HepG2 (cell line): ENCODE data around the gene MGAT1. TPM values are rescaled to one million over a fixed set of nuclear protein-coding genes. Genes with fewer than 3 reads are reported as not detected.

Source experiments
- BCL3 ChIP-seq: sonication (generic); formaldehyde crosslinking; IDR thresholded peaks from 2 replicates; pipeline ENCODE4 v1.5.1; 2020; ENCODE audit warnings: mild to moderate bottlenecking, missing genetic modification reagents, moderate library complexity
- CENPT ChIP-seq: sonication (generic); formaldehyde crosslinking; IDR thresholded peaks from 2 replicates; pipeline ENCODE4 v1.8.0; 2022; ENCODE audit warnings: low read depth, mild to moderate bottlenecking, moderate library complexity, missing genetic modification reagents
- EED ChIP-seq: sonication (generic); formaldehyde crosslinking; IDR thresholded peaks from 2 replicates; pipeline ENCODE4 v1.5.0; 2020; ENCODE audit warnings: mild to moderate bottlenecking, missing genetic modification reagents
- GMEB1 ChIP-seq: sonication (generic); formaldehyde crosslinking; IDR thresholded peaks from 2 replicates; pipeline ENCODE4 v1.5.1; 2020; ENCODE audit warnings: missing genetic modification reagents, mild to moderate bottlenecking, borderline replicate concordance
- HMGA1 ChIP-seq: sonication (generic); formaldehyde crosslinking; conservative IDR thresholded peaks from 2 replicates; pipeline ENCODE4 v1.4.0; 2020; ENCODE audit warnings: missing genetic modification reagents
- HNRNPK ChIP-seq: fragments of 200-400 bp; formaldehyde crosslinking; IDR thresholded peaks from 2 replicates; pipeline ENCODE4 v1.6.1; 2018; ENCODE audit warnings: low read length, low read depth, moderate library complexity, mild to moderate bottlenecking; ENCODE audit not compliant: poor library complexity, severe bottlenecking
- KDM2A ChIP-seq: sonication (generic); formaldehyde crosslinking; IDR thresholded peaks from 2 replicates; pipeline ENCODE4 v1.4.0; 2020; ENCODE audit warnings: low read depth, missing genetic modification reagents, borderline replicate concordance
- LCORL ChIP-seq, 2 experiments: fragments of 450-650 bp in 1 of 2; sonication (generic) in 1 of 2; formaldehyde crosslinking in 1 of 2; IDR thresholded peaks; 2 replicates each; pipeline versions ENCODE4 v1.5.0 to v1.6.1; 2017 to 2020; ENCODE audit warnings: antibody characterized with exemption in 1 of 2, missing genetic modification reagents in 1 of 2
- MXD4 ChIP-seq: IDR thresholded peaks from 2 replicates; pipeline ENCODE4 v1.6.1; 2016; ENCODE audit warnings: mild to moderate bottlenecking, missing biosample characterization, missing genetic modification reagents
- NFE2L1 ChIP-seq: sonication (generic); formaldehyde crosslinking; IDR thresholded peaks from 2 replicates; pipeline ENCODE4 v1.4.0; 2020; ENCODE audit warnings: missing genetic modification reagents, mild to moderate bottlenecking, borderline replicate concordance
- NR2C2 ChIP-seq: sonication (generic); formaldehyde crosslinking; IDR thresholded peaks from 2 replicates; pipeline ENCODE4 v1.4.0; 2020; ENCODE audit warnings: missing genetic modification reagents, mild to moderate bottlenecking, moderate library complexity, borderline replicate concordance
- SALL1 ChIP-seq: sonication (generic); formaldehyde crosslinking; IDR thresholded peaks from 2 replicates; pipeline ENCODE4 v1.8.0; 2022; ENCODE audit warnings: mild to moderate bottlenecking, missing genetic modification reagents
- SAP130 ChIP-seq: IDR thresholded peaks from 2 replicates; pipeline ENCODE4 v1.6.1; 2016; ENCODE audit warnings: low read depth
- STAG1 ChIP-seq: sonication (generic); formaldehyde crosslinking; IDR thresholded peaks from 2 replicates; pipeline ENCODE4 v1.4.0; 2020; ENCODE audit warnings: missing genetic modification reagents
- THAP7 ChIP-seq: sonication (generic); formaldehyde crosslinking; IDR thresholded peaks from 2 replicates; pipeline ENCODE4 v1.8.1; 2023; ENCODE audit warnings: mild to moderate bottlenecking, missing genetic modification reagents
- ZFX ChIP-seq: sonication (generic); formaldehyde crosslinking; IDR thresholded peaks from 2 replicates; pipeline ENCODE4 v1.4.0; 2020; ENCODE audit warnings: mild to moderate bottlenecking, low read depth, missing genetic modification reagents, moderate library complexity
- ZNF232 ChIP-seq: sonication (generic); formaldehyde crosslinking; IDR thresholded peaks from 2 replicates; pipeline ENCODE4 v1.4.0; 2020; ENCODE audit warnings: missing genetic modification reagents, borderline replicate concordance
- ZNF510 ChIP-seq: sonication (generic); formaldehyde crosslinking; IDR thresholded peaks from 2 replicates; pipeline ENCODE4 v1.4.0; 2020; ENCODE audit warnings: low read depth, mild to moderate bottlenecking, missing genetic modification reagents
- ZNF557 ChIP-seq: sonication (generic); formaldehyde crosslinking; IDR thresholded peaks from 2 replicates; pipeline ENCODE4 v1.4.0; 2020; ENCODE audit warnings: missing genetic modification reagents
- ZNF615 ChIP-seq: sonication (generic); formaldehyde crosslinking; IDR thresholded peaks from 2 replicates; pipeline ENCODE4 v1.5.0; 2020; ENCODE audit warnings: mild to moderate bottlenecking, missing genetic modification reagents, borderline replicate concordance
- ZNF710 ChIP-seq: sonication (generic); formaldehyde crosslinking; IDR thresholded peaks from 2 replicates; pipeline ENCODE4 v1.5.0; 2020; ENCODE audit warnings: mild to moderate bottlenecking, missing genetic modification reagents, borderline replicate concordance
- ZNF776 ChIP-seq: sonication (generic); formaldehyde crosslinking; IDR thresholded peaks from 2 replicates; pipeline ENCODE4 v1.4.0; 2020; ENCODE audit warnings: mild to moderate bottlenecking, missing genetic modification reagents
- polyA plus RNA-seq, 8 experiments: library from polyadenylated mRNA; depleted of rRNA in 3 of 8; stranded (reverse) in 7 of 8; unstranded in 1 of 8; fragments of >200 nt; fragmentation: Illumina TruSeq in 4 of 8; extraction: Trizol in 4 of 8; gene quantifications; 2 replicates each; pipeline versions ENCODE4 v1.2.1 to v1.2.3, GENCODE V29; 2011 to 2016; ENCODE audit warnings: low read depth in 4 of 8, missing spikeins in 1 of 8, mixed read lengths in 1 of 8; ENCODE audit not compliant: insufficient read depth in 1 of 8
- total RNA-seq, 5 experiments: library from RNA; depleted of rRNA; stranded (reverse); fragments of >200 nt; fragmentation: Illumina TruSeq; extraction: Trizol; gene quantifications; 2 replicates each; pipeline ENCODE4 v1.2.3, GENCODE V29; 2016; ENCODE audit warnings: low read depth in 1 of 5

MGAT1 gene
- total and polyA plus RNA-seq, 2 of the 13 experiments (the other 11 are each of a cell fraction or from before 2014, with no cell fraction given), result 50.1 to 55.3 TPM

- TF ChIP-seq GMEB1 (CRISPR knock-in tag) (peak; percentile 59), BCL3 (CRISPR knock-in tag) (peak; percentile 39; the same call in 1 of the 2 replicates), ZFX (CRISPR knock-in tag) (peak; percentile 68; the same call in 1 of the 2 replicates), NFE2L1 (CRISPR knock-in tag) (no peak), HNRNPK (peak; percentile 50), ZNF232 (CRISPR knock-in tag) (peak; percentile 32; the same call in 1 of the 2 replicates), ZNF557 (CRISPR knock-in tag) (0 out of 2 replicates have a peak, but pooled peaks have one; percentile 63), SALL1 (peak; percentile 60), THAP7 (CRISPR knock-in tag) (0 out of 2 replicates have a peak, but pooled peaks have one; percentile 19), ZNF510 (0 out of 2 replicates have a peak, but pooled peaks have one; percentile 42), ZNF710 (CRISPR knock-in tag) (peak; percentile 54; the same call in 1 of the 2 replicates), NR2C2 (peak; percentile 66; the same call in 1 of the 2 replicates), CENPT (CRISPR knock-in tag) (no peak), SAP130 (peak; percentile 85), HMGA1 (no peak), MXD4 (peak; percentile 61), KDM2A (CRISPR knock-in tag) (peak; percentile 49; the same call in 1 of the 2 replicates), EED (0 out of 2 replicates have a peak, but pooled peaks have one; percentile 29), ZNF776 (0 out of 2 replicates have a peak, but pooled peaks have one; percentile 78), STAG1 (CRISPR knock-in tag) (no peak), LCORL (IDR thresholded peaks at IDR 0.05) (no peak), LCORL (CRISPR knock-in tag; IDR thresholded peaks at IDR 0.05) (peak; percentile 57), ZNF615 (CRISPR knock-in tag) (no peak)
Observed at GRCh38 chr5:180802325-180803180, at the start of gene MGAT1 (continued).
